GM19035 (cell line): ENCODE data around the gene PMIS2.
"Not testable (repeated sequence)": the region's sequence is repeated elsewhere in the genome, so short reads cannot be mapped to it uniquely, and the experiment has no call there.

Experiments used
- ATAC-seq: cut with Tn5 transposase; IDR thresholded peaks from one replicate; pipeline ENCODE4 v1.9.1; 2021; ENCODE audit not compliant: unreplicated experiment

Gene PMIS2

GRCh38 chr19:35587321-35587720 is 1.3 kb downstream of the PMIS2 start:
- no peak for ATAC-seq

GRCh38 chr19:35590875-35591274 is 4.9 kb downstream of the PMIS2 start:
- ATAC-seq: no peak

GRCh38 chr19:35592226-35592625 is 6.3 kb downstream of the PMIS2 start:
- ATAC-seq: no peak

GRCh38 chr19:35595026-35595425 is 9.1 kb downstream of the PMIS2 start:
- not testable (repeated sequence) for ATAC-seq

GRCh38 chr19:35595928-35596327 is 10.0 kb downstream of the PMIS2 start:
- ATAC-seq: no peak

GRCh38 chr19:35596366-35596999 is 10.5 kb downstream of the PMIS2 start:
- no peak for ATAC-seq

- no peak for ATAC-seq
Measured at GRCh38 chr19:35601971-35602370, 16.0 kb downstream of the PMIS2 start.

GRCh38 chr19:35604436-35604835 is 18.5 kb downstream of the PMIS2 start:
- not testable (repeated sequence) for ATAC-seq

GRCh38 chr19:35607170-35607569 is 21.2 kb downstream of the PMIS2 start:
- ATAC-seq: not testable (repeated sequence)

- no peak for ATAC-seq
Measured at GRCh38 chr19:35607661-35608060, 21.7 kb downstream of the PMIS2 start.

GRCh38 chr19:35608251-35608650 is 22.3 kb downstream of the PMIS2 start:
- ATAC-seq: no peak

GRCh38 chr19:35609851-35610353 is 23.9 kb downstream of the PMIS2 start:
- no peak for ATAC-seq

- no peak for ATAC-seq
Measured at GRCh38 chr19:35612224-35612558, 26.2 kb downstream of the PMIS2 start.

- ATAC-seq: peak; percentile 74
Measured at GRCh38 chr19:35612559-35613321, 26.8 kb downstream of the PMIS2 start, which contains the start of gene HAUS5. HAUS5 (plus strand) TSS chr19:35612735; CDS start chr19:35612795, 60 bp downstream.

- ATAC-seq: no peak
Measured at GRCh38 chr19:35613574-35613973, 27.6 kb downstream of the PMIS2 start.

GRCh38 chr19:35615036-35615435 is 29.1 kb downstream of the PMIS2 start:
- no peak for ATAC-seq

GRCh38 chr19:35618857-35619256 is 32.9 kb downstream of the PMIS2 start:
- ATAC-seq: no peak

GRCh38 chr19:35619290-35619923 is 33.4 kb downstream of the PMIS2 start:
- no peak for ATAC-seq

- no peak for ATAC-seq
Measured at GRCh38 chr19:35620001-35620400, 34.0 kb downstream of the PMIS2 start.

- ATAC-seq: no peak
Measured at GRCh38 chr19:35621708-35622107, 35.7 kb downstream of the PMIS2 start.

- no peak for ATAC-seq
Measured at GRCh38 chr19:35622750-35623149, 36.8 kb downstream of the PMIS2 start.
